ENCODE data around the gene SGK2.
"Not testable (repeated sequence)": the region's sequence is repeated elsewhere in the genome, so short reads cannot be mapped to it uniquely, and the experiment has no call there.

SGK2 gene

DNA sequence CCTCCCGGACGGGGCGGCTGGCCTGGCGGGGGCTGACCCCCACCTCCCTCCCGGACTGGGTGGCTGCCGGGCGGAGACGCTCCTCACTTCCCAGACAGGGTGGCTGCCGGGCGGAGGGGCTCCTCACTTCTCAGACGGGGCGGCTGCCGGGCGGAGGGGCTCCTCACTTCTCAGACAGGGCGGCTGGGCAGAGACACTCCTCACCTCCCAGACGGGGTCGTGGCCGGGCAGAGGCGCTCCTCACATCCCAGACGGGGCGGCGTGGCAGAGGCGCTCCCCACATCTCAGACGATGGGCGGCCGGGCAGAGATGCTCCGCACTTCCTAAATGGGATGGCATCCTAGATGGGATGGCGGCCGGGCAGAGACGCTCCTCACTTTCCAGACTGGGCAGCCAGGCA lies 48.5 kb downstream of the SGK2 start:
- DNase-seq, result not testable (repeated sequence)

- no peak for DNase-seq
Observed at GRCh38 chr20:43631598-43631997, 72.8 kb downstream of the SGK2 start.

All from central memory CD4-positive, alpha-beta T cell (primary cell).